Measurements from ENCODE around the gene LRRC8D.

LRRC8D gene

DNA sequence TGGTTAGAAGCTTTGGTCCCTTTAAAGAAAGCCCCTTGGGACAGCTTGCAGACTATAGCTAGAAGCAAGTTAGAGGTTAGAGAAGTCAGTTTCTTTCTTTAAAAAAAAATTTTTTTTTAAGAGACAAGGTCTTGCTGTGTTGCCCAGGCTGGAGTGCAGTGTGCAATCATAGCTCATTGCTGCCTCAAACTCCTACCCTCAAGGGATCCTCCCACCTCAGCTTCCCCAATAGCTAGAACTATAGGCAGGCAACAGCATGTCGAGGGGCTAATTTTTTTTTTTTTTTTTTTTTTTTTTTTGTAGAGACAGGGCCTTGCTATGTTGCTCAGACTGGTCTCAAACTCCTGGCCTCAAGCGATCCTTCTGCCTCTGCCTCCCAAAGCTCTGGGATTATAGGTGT, 129.9 kb downstream of the LRRC8D start:
- H3K36me3 Mint-ChIP-seq (ENCODE audit: low read depth): no peaks in the 10 kb centered on the region

DNA sequence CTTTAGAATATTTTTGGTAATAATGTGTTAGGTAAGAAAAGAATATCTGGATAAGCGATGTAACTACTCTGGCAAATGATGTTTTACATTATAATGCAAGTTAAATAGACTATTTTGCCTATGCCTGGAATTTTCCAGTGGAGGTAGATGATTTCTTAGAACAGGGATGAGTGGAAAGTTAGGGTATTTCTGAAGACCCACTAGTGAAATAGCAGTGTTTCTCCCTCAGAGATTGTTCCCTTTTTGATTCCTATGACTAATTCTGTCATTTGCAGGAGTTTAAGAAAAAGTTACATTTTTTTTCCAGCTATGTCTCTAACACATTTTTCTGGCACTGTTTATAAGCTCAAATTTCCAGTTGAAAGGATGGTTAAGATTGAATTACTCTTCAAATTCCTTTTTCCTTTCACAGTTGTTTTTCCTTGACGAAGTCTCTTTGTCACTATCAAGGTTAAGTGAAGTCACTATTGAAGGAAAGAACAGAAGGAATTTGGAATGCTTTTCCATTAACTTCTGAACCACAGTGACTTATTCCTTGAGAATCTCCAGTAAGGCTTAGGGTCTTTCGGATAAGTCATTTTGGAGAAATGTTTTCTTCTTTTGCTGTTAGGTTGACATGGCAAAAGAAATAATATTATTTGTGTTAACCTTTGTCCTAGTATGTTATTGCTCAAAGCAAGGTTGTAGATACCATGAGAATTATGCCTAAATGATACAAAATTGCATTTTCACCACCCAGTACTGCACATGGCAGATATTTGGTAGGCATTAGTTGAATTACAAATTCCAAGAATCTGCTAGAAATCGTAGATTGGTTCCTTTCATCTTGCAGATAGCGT, 131.2 kb downstream of the LRRC8D start:
- no peak overlapping the region for H3K4me3 Mint-ChIP-seq
- H3K4me1 Mint-ChIP-seq: peaks cover 55% of the 10 kb centered on the region
- TF ChIP-seq, protein P1, sequence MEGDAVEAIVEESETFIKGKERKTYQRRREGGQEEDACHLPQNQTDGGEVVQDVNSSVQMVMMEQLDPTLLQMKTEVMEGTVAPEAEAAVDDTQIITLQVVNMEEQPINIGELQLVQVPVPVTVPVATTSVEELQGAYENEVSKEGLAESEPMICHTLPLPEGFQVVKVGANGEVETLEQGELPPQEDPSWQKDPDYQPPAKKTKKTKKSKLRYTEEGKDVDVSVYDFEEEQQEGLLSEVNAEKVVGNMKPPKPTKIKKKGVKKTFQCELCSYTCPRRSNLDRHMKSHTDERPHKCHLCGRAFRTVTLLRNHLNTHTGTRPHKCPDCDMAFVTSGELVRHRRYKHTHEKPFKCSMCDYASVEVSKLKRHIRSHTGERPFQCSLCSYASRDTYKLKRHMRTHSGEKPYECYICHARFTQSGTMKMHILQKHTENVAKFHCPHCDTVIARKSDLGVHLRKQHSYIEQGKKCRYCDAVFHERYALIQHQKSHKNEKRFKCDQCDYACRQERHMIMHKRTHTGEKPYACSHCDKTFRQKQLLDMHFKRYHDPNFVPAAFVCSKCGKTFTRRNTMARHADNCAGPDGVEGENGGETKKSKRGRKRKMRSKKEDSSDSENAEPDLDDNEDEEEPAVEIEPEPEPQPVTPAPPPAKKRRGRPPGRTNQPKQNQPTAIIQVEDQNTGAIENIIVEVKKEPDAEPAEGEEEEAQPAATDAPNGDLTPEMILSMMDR (IDR thresholded peaks at IDR 0.05): no peak
- no peaks in the 10 kb centered on the region for H3K27me3 Mint-ChIP-seq (ENCODE audit: low read depth, poor library complexity)
- no peaks in the 10 kb centered on the region for H3K36me3 Mint-ChIP-seq (ENCODE audit: low read depth)
- no peak overlapping the region for H3K27ac Mint-ChIP-seq
- DNase-seq: no peak
- no peaks in the 10 kb centered on the region for H3K9me3 Mint-ChIP-seq

More for the DNA sequence above, 129.9 kb downstream of the LRRC8D start:
- Mint-ChIP-seq H3K9me3 (no peaks in the 10 kb centered on the region), H3K27me3 (ENCODE audit: low read depth, poor library complexity) (no peaks in the 10 kb centered on the region), H3K4me3 (no peak overlapping the region), H3K27ac (no peak overlapping the region), H3K4me1 (peaks cover 58% of the 10 kb centered on the region)
- no peak for DNase-seq
- TF ChIP-seq, protein P1 (IDR thresholded peaks at IDR 0.05): no peak

DNA sequence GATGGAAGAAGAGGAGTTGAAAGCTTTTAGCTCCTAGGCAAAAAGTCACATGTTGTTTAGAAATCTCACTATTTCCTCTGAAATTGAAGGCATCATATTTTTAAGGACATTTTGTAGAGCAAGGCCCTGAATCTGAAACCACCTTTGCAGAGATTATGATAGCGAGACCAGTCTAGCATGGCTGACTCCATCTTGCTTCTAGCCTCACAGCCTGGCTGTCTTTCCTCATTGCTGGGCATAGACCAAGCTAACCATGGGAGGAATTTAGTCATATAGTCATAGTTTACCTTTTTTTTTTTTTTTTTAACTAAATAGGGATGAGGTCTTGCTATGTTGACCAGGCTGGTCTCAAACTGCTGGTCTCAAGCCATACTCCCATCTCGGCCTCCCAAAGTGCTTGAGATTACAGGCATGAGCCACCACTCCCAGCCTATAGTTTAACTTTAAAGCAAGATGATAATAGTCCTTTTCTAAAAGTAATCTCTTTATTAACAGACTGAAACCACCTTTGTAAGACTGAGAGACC, 131.8 kb downstream of the LRRC8D start:
- H3K4me3 Mint-ChIP-seq: no peak overlapping the region
- no peak for DNase-seq
- H3K27me3 Mint-ChIP-seq (ENCODE audit: low read depth, poor library complexity): no peaks in the 10 kb centered on the region
- TF ChIP-seq, protein P1 (IDR thresholded peaks at IDR 0.05): no peak
- no peak overlapping the region for H3K27ac Mint-ChIP-seq
- no peaks in the 10 kb centered on the region for H3K36me3 Mint-ChIP-seq (ENCODE audit: low read depth)
- peaks cover 61% of the 10 kb centered on the region for H3K4me1 Mint-ChIP-seq
- no peaks in the 10 kb centered on the region for H3K9me3 Mint-ChIP-seq

DNA sequence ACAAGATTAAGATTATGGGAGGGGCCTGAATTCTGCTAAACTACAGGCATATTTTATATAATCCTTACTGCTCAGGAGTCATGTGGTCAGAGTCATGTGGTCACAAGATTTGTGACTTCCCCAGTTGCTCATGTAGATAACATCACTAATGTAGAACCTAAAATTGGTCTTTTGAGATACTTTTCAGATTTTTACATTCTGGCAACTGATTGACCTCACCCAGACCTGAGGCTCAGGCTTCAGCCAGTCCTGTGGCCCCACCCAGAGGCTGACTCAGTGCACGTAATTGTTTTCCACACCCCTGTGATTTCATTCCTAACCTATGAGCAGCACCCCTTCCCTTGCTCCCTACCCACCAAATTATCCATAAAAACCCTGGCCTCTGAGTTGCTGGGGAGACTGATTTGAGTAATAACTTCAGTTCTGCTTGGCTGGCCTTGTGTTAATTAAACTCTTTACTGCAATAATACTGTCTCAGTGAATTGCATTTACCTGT, 132.3 kb downstream of the LRRC8D start:
- DNase-seq: peak; percentile 9
- Mint-ChIP-seq H3K27me3 (ENCODE audit: low read depth, poor library complexity) (no peaks in the 10 kb centered on the region), H3K9me3 (peaks cover 3% of the 10 kb centered on the region), H3K4me1 (peaks cover 60% of the 10 kb centered on the region), H3K4me3 (no peak overlapping the region), H3K27ac (no peak overlapping the region), H3K36me3 (ENCODE audit: low read depth) (no peaks in the 10 kb centered on the region)
- TF ChIP-seq, protein P1 (IDR thresholded peaks at IDR 0.05): no peak

DNA sequence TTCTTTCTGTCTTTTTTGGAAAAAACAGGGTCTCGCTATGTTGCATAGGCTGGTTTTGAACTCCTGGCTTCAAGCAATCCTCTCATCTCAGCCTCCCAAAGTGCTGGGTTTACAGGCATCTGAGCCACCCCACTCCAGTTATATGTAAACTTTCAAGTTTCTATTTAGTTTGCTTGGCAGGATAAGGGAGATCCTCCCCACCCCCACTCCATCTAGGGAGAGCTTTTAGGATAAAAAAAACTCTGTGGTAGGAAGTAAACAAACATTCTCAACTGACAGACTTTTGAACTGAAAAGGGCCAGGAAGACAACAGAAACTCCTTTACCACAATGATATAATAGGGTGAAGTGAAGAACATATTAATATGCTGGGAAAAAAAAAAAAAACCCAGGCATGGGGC, 133.1 kb downstream of the LRRC8D start:
- no peak for DNase-seq
- peaks cover 6% of the 10 kb centered on the region for H3K9me3 Mint-ChIP-seq
- no peak overlapping the region for H3K4me3 Mint-ChIP-seq
- peak overlapping the region; percentile 50 for H3K27ac Mint-ChIP-seq
- no peaks in the 10 kb centered on the region for H3K27me3 Mint-ChIP-seq (ENCODE audit: low read depth, poor library complexity)
- TF ChIP-seq, protein P1 (IDR thresholded peaks at IDR 0.05): no peak
- no peaks in the 10 kb centered on the region for H3K36me3 Mint-ChIP-seq (ENCODE audit: low read depth)
- H3K4me1 Mint-ChIP-seq: peaks cover 57% of the 10 kb centered on the region
